ENCODE results near the gene NEK3.

NEK3 gene

DNA sequence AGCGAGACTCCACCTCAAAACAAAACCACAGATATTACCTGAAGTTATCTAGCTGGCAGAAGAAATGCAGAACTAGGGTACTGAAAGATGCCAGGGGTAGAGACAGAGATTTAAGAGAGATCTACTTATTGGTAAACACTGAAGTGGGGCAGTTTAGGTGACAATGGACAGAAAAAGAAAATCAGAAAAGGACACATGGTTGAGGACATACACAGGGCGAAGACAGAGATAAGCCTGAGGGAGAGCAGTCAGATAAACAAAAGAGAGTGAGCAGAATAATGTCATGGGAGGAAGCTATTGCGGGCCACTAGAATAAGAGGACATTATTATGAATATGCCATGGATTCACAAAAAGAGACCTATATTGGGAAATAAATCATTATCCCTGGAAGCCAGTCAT lies 33.9 kb downstream of the NEK3 start:
- no peak overlapping the region for H3K9ac ChIP-seq (ENCODE audit: low read length)
- no peaks in the 10 kb centered on the region for H3K79me2 ChIP-seq (ENCODE audit: low read length)
- no peaks in the 10 kb centered on the region for H3K36me3 ChIP-seq (replicated peaks; ENCODE audit: insufficient read depth, low read length)
- H3K9me3 ChIP-seq (replicated peaks; ENCODE audit: insufficient read depth, low read length), result no peaks in the 10 kb centered on the region
- DNase-seq, result no peak
- no peaks in the 10 kb centered on the region for H3K4me1 ChIP-seq (ENCODE audit: low read length)
- no peaks in the 10 kb centered on the region for H4K20me1 ChIP-seq (ENCODE audit: insufficient read depth, low read length)
- TF ChIP-seq, protein P1, sequence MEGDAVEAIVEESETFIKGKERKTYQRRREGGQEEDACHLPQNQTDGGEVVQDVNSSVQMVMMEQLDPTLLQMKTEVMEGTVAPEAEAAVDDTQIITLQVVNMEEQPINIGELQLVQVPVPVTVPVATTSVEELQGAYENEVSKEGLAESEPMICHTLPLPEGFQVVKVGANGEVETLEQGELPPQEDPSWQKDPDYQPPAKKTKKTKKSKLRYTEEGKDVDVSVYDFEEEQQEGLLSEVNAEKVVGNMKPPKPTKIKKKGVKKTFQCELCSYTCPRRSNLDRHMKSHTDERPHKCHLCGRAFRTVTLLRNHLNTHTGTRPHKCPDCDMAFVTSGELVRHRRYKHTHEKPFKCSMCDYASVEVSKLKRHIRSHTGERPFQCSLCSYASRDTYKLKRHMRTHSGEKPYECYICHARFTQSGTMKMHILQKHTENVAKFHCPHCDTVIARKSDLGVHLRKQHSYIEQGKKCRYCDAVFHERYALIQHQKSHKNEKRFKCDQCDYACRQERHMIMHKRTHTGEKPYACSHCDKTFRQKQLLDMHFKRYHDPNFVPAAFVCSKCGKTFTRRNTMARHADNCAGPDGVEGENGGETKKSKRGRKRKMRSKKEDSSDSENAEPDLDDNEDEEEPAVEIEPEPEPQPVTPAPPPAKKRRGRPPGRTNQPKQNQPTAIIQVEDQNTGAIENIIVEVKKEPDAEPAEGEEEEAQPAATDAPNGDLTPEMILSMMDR (IDR thresholded peaks at IDR 0.05; ENCODE audit: low read length), result no peak
- TF ChIP-seq EZH2 (optimal IDR thresholded peaks at IDR 0.05; ENCODE audit: low read depth, low read length), result no peak
- no peak for TF ChIP-seq EZH2phosphoT487 (IDR thresholded peaks at IDR 0.05; ENCODE audit: low read length)
- H3F3A ChIP-seq (ENCODE audit: insufficient read depth, low read length), result no peaks in the 10 kb centered on the region
- H2AFZ ChIP-seq (ENCODE audit: low read length), result no peak overlapping the region
- no peak overlapping the region for H3K4me3 ChIP-seq (ENCODE audit: low read length)
- no peak overlapping the region for H3K27ac ChIP-seq (ENCODE audit: low read length)
- H3K27me3 ChIP-seq (replicated peaks; ENCODE audit: insufficient read depth, low read length), result no peaks in the 10 kb centered on the region
- no peak overlapping the region for H3K4me2 ChIP-seq (ENCODE audit: low read depth, low read length)
- H3K9me2 ChIP-seq (replicated peaks; ENCODE audit: insufficient read depth, low read length), result no peaks in the 10 kb centered on the region

DNA sequence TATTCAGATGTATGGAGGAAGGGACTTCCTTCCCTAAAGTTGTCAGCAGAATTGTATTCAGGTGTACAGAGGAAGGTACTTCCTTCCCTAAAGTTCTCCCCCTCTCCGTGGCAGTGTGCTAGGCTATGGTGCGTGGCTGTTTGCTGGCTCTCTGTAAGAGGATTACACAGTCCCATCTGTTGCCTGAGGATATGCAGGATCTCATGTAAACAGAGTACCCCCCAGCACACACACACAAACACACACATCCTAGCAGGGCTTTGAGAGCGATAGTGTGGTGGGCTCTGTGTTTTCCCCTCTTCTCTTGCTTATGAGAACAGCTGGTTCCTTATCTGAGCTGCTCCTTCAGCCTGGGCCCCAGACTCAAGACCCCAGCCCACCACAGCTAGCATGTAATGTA lies 40.8 kb downstream of the NEK3 start:
- DNase-seq, result no peak
- no peak overlapping the region for H3K4me2 ChIP-seq (ENCODE audit: low read depth, low read length)

GRCh38 chr13:52118095-52118494 lies 41.3 kb downstream of the NEK3 start:
- Histone ChIP-seq H3K9ac (ENCODE audit: low read length) (no peak overlapping the region), H3K27ac (ENCODE audit: low read length) (no peak overlapping the region), H3K9me3 (replicated peaks; ENCODE audit: insufficient read depth, low read length) (no peaks in the 10 kb centered on the region), H3F3A (ENCODE audit: insufficient read depth, low read length) (no peaks in the 10 kb centered on the region), H3K9me2 (replicated peaks; ENCODE audit: insufficient read depth, low read length) (no peaks in the 10 kb centered on the region), H3K4me1 (ENCODE audit: low read length) (no peaks in the 10 kb centered on the region), H2AFZ (ENCODE audit: low read length) (no peak overlapping the region), H3K27me3 (replicated peaks; ENCODE audit: insufficient read depth, low read length) (no peaks in the 10 kb centered on the region), H3K36me3 (replicated peaks; ENCODE audit: insufficient read depth, low read length) (no peaks in the 10 kb centered on the region), H3K79me2 (ENCODE audit: low read length) (no peaks in the 10 kb centered on the region), H3K4me3 (ENCODE audit: low read length) (no peak overlapping the region), H3K4me2 (ENCODE audit: low read depth, low read length) (no peak overlapping the region), H4K20me1 (ENCODE audit: insufficient read depth, low read length) (no peaks in the 10 kb centered on the region)
- no peak for DNase-seq
- no peak for TF ChIP-seq EZH2phosphoT487 (IDR thresholded peaks at IDR 0.05; ENCODE audit: low read length)
- TF ChIP-seq, protein P1 (IDR thresholded peaks at IDR 0.05; ENCODE audit: low read length), result no peak
- TF ChIP-seq EZH2 (optimal IDR thresholded peaks at IDR 0.05; ENCODE audit: low read depth, low read length), result no peak

More for the DNA sequence above, 40.8 kb downstream of the NEK3 start:
- H3K36me3 ChIP-seq (replicated peaks; ENCODE audit: insufficient read depth, low read length), result no peaks in the 10 kb centered on the region
- H3K79me2 ChIP-seq (ENCODE audit: low read length), result no peaks in the 10 kb centered on the region
- no peak overlapping the region for H3K9ac ChIP-seq (ENCODE audit: low read length)
- no peaks in the 10 kb centered on the region for H3K4me1 ChIP-seq (ENCODE audit: low read length)
- H3K27ac ChIP-seq (ENCODE audit: low read length), result no peak overlapping the region
- no peaks in the 10 kb centered on the region for H3K27me3 ChIP-seq (replicated peaks; ENCODE audit: insufficient read depth, low read length)
- no peaks in the 10 kb centered on the region for H4K20me1 ChIP-seq (ENCODE audit: insufficient read depth, low read length)
- H3K4me3 ChIP-seq (ENCODE audit: low read length), result no peak overlapping the region
- no peak overlapping the region for H2AFZ ChIP-seq (ENCODE audit: low read length)
- TF ChIP-seq, protein P1 (IDR thresholded peaks at IDR 0.05; ENCODE audit: low read length), result no peak
- no peak for TF ChIP-seq EZH2 (optimal IDR thresholded peaks at IDR 0.05; ENCODE audit: low read depth, low read length)
- TF ChIP-seq EZH2phosphoT487 (IDR thresholded peaks at IDR 0.05; ENCODE audit: low read length), result no peak
- no peaks in the 10 kb centered on the region for H3K9me3 ChIP-seq (replicated peaks; ENCODE audit: insufficient read depth, low read length)
- no peaks in the 10 kb centered on the region for H3K9me2 ChIP-seq (replicated peaks; ENCODE audit: insufficient read depth, low read length)
- no peaks in the 10 kb centered on the region for H3F3A ChIP-seq (ENCODE audit: insufficient read depth, low read length)

Data from MM.1S (cell line).